ENCODE data around the gene SMIM14.
"Not testable (repeated sequence)": the region's sequence is repeated elsewhere in the genome, so short reads cannot be mapped to it uniquely, and the experiment has no call there.

The SMIM14 gene

GRCh38 chr4:39542611-39543012, 96.1 kb downstream of the SMIM14 start:
- peak overlapping the region; percentile 90 for H3K27ac ChIP-seq
- no peak for TF ChIP-seq CTCF (conservative IDR thresholded peaks at IDR 0.05)

GRCh38 chr4:39541987-39542610, 96.6 kb downstream of the SMIM14 start:
- TF ChIP-seq CTCF (conservative IDR thresholded peaks at IDR 0.05) = no peak
- H3K27ac ChIP-seq = peak overlapping the region; percentile 90

- no peak for TF ChIP-seq CTCF (conservative IDR thresholded peaks at IDR 0.05)
- H3K27ac ChIP-seq = peak overlapping the region; percentile 90
Measured at GRCh38 chr4:39539089-39539611, 99.5 kb downstream of the SMIM14 start.

- TF ChIP-seq CTCF (conservative IDR thresholded peaks at IDR 0.05) = no peak
- no peak overlapping the region for H3K27ac ChIP-seq
Measured at GRCh38 chr4:39533541-39533940, 105.1 kb downstream of the SMIM14 start.

GRCh38 chr4:39532237-39532636, 106.4 kb downstream of the SMIM14 start:
- H3K27ac ChIP-seq = not testable (repeated sequence)

GRCh38 chr4:39530682-39531081, 108.0 kb downstream of the SMIM14 start:
- no peak overlapping the region for H3K27ac ChIP-seq
- no peak for TF ChIP-seq CTCF (conservative IDR thresholded peaks at IDR 0.05)

GRCh38 chr4:39529534-39529933, 109.1 kb downstream of the SMIM14 start:
- H3K27ac ChIP-seq = peak overlapping the region; percentile 94
- no peak for TF ChIP-seq CTCF (conservative IDR thresholded peaks at IDR 0.05)

- no peak for TF ChIP-seq CTCF (conservative IDR thresholded peaks at IDR 0.05)
- H3K27ac ChIP-seq = peak overlapping the region; percentile 94
Measured at GRCh38 chr4:39528061-39528465, 110.6 kb downstream of the SMIM14 start.
